Measurements from ENCODE around the gene LYST.
"Not testable (repeated sequence)": the region's sequence is repeated elsewhere in the genome, so short reads cannot be mapped to it uniquely, and the experiment has no call there.

LYST gene

GRCh38 chr1:235859789-235860188 lies 6.9 kb downstream of the LYST start:
- DNase-seq (ENCODE audit: low read depth in 3 of 3, low spot score in 1 of 3) = no peak

- DNase-seq (ENCODE audit: low read depth in 3 of 3, low spot score in 1 of 3) = no peak
These were observed 7.9 kb downstream of the LYST start for GRCh38 chr1:235858766-235859165.

DNA sequence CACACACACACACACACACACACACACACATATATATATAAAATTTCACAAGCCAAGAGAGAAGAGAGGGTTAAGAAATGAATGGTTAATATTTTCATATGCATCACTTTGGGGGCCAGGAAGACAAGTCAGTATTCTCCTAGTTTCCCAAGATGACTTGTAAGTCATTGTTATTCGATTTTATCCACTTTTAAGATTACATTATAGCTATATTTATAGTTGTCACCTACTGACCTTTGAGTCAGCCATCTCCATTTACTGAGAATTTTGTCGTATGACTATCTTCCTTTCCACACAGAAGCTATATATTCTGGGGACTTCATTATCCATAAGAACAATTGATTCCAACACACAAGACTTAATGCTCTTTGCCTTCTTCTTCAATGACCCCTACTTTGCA lies 8.9 kb downstream of the LYST start:
- no peak for DNase-seq (ENCODE audit: low read depth in 3 of 3, low spot score in 1 of 3)

- DNase-seq (ENCODE audit: low read depth in 3 of 3, low spot score in 1 of 3) = no peak
These were observed 10.8 kb downstream of the LYST start for GRCh38 chr1:235855811-235856429.

DNA sequence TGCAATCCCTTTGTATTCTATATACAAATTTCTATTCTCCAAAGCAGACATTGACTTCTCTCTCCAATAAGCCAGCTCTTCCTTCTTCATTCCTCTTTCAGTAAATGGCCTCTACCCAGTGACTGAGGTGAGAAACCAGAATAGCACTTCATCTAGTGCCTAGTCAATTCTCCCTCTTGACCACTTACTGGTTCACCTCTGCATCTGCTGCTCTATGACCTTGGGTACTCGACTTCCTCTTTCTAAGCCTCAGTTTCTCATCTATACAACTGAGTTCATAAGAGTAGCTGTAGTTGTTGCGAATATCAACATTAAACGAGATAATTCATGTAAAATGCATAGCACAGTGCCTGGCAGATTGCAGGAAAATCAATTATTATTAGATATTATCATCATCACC lies 12.4 kb downstream of the LYST start:
- DNase-seq (ENCODE audit: low read depth in 3 of 3, low spot score in 1 of 3) = no peak

DNA sequence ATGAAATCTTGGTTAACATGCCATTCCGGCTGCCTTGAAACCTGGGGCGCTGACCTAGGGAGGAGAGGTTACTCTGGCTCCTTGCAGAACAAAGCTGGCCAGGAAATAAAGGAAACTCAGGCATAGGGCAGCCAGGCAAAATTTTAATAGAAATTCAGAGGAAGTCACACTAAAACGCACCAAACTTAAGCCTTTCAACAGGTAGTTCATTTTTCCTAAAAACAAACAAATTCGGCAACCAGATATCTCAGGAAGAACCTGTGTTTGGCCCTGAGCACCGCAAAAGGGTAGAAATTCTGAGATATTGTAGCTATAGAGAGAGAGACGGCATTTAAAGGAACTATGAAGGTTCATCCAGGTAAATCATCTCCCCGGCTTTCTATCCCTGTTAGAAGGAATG lies 13.1 kb downstream of the LYST start:
- DNase-seq (ENCODE audit: low read depth in 3 of 3, low spot score in 1 of 3) = no peak

GRCh38 chr1:235852887-235853286 lies 13.8 kb downstream of the LYST start:
- no peak for DNase-seq (ENCODE audit: low read depth in 3 of 3, low spot score in 1 of 3)

DNA sequence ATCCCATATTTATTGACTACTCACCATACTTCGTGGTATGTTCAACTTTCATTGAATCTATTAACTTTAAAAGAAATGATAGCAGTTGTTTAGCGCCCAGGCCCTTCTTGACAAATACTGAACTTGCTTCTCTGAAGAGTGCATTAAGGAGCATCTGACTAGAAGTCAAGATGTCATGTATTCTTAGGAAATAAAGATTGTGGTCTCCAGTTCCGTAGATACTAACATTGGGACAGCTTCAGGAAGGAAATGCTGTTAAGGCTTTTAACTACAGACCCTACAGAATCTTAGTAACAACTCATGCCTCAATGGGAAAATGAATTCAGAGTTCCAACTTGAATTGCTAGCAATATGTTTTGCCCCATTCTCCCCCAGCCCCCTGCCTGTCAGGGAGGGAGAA lies 14.8 kb downstream of the LYST start:
- no peak for DNase-seq (ENCODE audit: low read depth in 3 of 3, low spot score in 1 of 3)

- not testable (repeated sequence) for DNase-seq (ENCODE audit: low read depth in 3 of 3, low spot score in 1 of 3)
These were observed 18.5 kb downstream of the LYST start for GRCh38 chr1:235848251-235848650.

DNA sequence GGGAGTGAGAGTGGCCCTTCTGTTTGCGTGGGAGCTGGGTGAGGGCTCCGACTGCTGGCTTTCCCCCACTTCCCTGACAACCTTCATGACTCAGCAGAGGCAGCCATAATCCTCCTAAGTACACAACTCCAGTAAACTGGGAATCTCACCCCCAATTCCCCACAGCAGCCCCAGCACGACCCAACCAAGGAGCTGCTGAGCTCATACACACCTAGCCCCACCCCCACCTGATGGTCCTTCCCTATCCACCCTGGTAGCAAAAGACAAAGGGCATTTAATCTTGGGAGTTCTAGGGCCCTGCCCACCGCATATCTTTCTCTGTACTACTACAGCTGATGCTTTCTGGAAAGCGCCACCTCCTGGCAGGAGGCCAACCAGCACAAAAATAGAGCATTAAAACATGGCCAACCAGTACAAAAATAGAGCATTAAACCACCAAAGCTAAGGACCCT lies 21.0 kb downstream of the LYST start:
- DNase-seq (ENCODE audit: low read depth in 3 of 3, low spot score in 1 of 3) = not testable (repeated sequence)

DNA sequence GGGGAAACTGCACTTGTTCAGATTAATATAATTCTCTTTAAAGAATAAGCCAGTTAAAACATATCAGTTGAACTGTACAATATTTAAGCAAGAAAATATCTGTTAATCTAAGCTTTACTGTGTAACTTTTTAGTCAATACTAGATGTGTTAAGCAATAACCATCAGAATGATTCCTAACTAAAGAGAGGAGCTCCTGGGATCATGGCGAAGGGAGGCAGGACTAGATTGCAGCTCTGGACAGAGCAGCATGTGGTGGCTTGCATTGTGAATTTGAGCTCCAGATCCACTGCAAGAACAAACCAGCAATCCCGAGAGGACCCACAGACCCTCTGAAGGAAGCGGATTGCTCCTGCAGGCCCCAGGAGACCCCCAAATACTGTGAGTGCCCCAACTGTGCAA lies 21.9 kb downstream of the LYST start:
- no peak for DNase-seq (ENCODE audit: low read depth in 3 of 3, low spot score in 1 of 3)

- DNase-seq (ENCODE audit: low read depth in 3 of 3, low spot score in 1 of 3) = no peak
These were observed 23.2 kb downstream of the LYST start for GRCh38 chr1:235843461-235843961.

DNA sequence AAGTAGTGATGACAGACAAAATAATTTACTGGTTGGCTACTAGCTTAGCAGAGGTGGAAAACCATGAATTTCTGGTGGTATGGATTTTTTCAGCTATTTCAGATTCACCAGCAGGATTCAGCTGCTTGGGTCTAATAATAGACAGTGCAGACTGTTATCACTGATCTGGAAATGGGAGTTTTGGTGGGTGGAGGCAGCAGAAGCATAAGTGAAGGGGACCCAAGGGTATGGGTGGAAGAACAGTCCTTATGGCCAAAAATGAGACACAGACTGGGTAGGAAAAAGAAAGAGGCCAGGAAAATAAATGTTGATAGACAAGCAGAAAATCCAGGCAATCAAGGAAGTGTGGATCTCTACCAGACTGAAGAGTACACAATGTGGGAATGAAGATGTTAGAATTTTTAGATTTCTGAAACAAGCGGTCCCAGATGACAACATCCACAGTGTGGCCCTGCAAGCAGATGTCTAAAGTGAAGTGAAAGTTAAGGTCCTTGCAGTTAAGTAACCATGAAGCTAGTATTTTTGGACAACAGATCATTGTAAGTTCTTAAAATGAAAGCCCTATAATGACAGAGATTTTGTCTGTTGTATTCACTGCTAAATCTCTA lies 24.7 kb downstream of the LYST start:
- DNase-seq (ENCODE audit: low read depth in 3 of 3, low spot score in 1 of 3) = no peak

GRCh38 chr1:235838021-235838420 lies 28.7 kb downstream of the LYST start:
- DNase-seq (ENCODE audit: low read depth in 3 of 3, low spot score in 1 of 3) = no peak

- no peak for DNase-seq (ENCODE audit: low read depth in 3 of 3, low spot score in 1 of 3)
These were observed 31.5 kb downstream of the LYST start for GRCh38 chr1:235835226-235835625.

GRCh38 chr1:235834620-235835019 lies 32.1 kb downstream of the LYST start:
- DNase-seq (ENCODE audit: low read depth in 3 of 3, low spot score in 1 of 3) = no peak

GRCh38 chr1:235832011-235832410 lies 34.7 kb downstream of the LYST start:
- DNase-seq (ENCODE audit: low read depth in 3 of 3, low spot score in 1 of 3) = no peak

DNA sequence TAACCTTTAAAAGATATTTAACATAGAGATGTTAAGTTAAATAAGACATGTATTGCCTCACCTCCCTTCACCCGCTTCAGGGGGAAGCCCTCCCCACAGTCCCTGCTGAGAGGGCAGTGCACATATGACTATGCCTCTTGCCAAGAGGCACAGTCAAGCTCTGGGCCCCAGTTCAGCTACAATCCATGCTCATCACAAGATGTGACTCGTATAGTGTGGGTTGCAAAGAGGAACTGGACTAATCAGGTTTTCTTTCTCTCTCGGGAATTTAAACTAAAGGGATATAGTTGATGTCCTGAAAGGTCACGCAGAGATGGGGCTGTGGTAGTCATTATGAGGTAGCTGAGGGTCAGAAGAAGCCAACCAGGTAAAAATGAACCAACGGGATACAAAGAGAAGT lies 35.6 kb downstream of the LYST start:
- DNase-seq (ENCODE audit: low read depth in 3 of 3, low spot score in 1 of 3) = no peak

DNA sequence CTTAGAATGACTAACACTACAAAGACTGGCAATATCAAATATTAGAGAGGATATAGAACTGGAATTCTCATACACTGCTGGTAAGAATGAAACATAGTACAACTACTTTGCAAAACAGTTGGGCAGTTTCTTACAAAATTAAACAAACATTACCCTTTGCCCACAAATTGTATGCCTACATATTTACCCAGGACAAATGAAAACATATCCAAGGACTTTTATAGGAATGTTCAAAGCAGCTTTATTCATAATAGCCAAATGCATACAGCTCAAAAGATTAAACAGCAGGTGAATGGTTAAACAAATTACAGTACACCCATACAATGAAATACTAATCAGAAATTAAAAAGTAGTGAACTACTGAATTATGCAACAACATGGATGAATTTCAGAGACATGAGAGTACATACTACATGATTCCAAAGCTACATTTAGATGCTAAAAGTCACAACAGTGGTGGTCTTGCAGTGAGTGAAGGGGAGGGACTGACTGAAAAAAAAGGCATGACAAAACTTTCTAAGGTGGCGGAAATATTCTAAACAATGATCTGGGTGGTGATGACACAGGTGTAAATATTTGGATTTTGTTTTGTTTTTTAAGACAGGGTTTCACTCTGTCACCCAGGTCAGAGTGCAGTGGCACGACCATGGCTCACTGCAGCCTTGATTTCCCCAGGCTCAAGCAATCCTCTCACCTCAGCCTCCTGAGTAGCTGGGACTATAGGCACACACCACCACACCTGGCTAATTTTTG lies 40.4 kb downstream of the LYST start:
- DNase-seq (ENCODE audit: low read depth in 3 of 3, low spot score in 1 of 3) = no peak

- DNase-seq (ENCODE audit: low read depth in 3 of 3, low spot score in 1 of 3) = no peak
These were observed 41.5 kb downstream of the LYST start for GRCh38 chr1:235825229-235825628.

DNA sequence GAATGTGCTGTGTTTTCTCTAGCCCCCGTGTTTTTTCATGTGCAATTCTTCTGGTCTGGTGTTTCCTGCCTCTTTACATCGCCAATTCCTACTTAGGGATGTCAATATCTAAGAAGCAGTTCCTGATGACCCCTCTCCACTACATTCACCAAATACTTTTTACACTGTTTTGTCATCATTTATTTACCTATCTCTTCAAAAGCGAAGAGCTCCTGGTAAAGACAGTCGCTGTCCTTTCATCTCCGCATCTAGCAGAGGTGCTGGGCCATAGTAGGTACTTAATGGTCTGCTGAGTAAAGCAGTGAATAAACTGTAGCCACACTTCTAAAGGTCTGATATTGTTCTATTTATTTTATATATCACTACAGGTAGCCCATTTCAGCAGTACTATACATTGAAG lies 43.0 kb downstream of the LYST start:
- no peak for DNase-seq (ENCODE audit: low read depth in 3 of 3, low spot score in 1 of 3)

- no peak for DNase-seq (ENCODE audit: low read depth in 3 of 3, low spot score in 1 of 3)
These were observed 44.0 kb downstream of the LYST start for GRCh38 chr1:235822685-235823084.
